Prostate gland (tissue), 2 donors: ENCODE results near the gene HKDC1. TPM values are rescaled to one million over a fixed set of nuclear protein-coding genes. Genes with fewer than 3 reads are reported as not detected.
A peak's percentile ranks its signal among the peaks of the same experiment; 100 is the strongest.

Experiments used
- DNase-seq: peaks from one replicate; pipeline ENCODE4 v3.0.0-alpha.2; 2019; ENCODE audit warnings: low spot score
- H3K27ac ChIP-seq, 2 donors: fragments of 200-600 bp; sonication (generic); 2 replicates each; pipeline ENCODE4 v1.5.1; 2017 to 2019
- H3K27me3 ChIP-seq: fragments of 200-600 bp; sonication (generic); replicated peaks from 2 replicates; pipeline ENCODE4 v1.5.1; 2019; ENCODE audit not compliant: insufficient read depth
- H3K36me3 ChIP-seq, 2 donors: fragments of 200-600 bp; sonication (generic); 1 replicate in 1 of 2; 2 replicates in 1 of 2; pipeline versions ENCODE4 v1.5.1 to v1.8.1; 2017 to 2019
- H3K4me1 ChIP-seq: fragments of 200-600 bp; sonication (generic); replicated peaks from 2 replicates; pipeline ENCODE4 v1.5.1; 2019
- H3K4me3 ChIP-seq, 2 donors: fragments of 200-600 bp; sonication (generic); 2 replicates each; pipeline ENCODE4 v1.5.1; 2017 to 2019
- H3K9me3 ChIP-seq: fragments of 200-600 bp; sonication (generic); 2 replicates; pipeline ENCODE4 v1.5.1; 2017
- CTCF ChIP-seq, 4 experiments: fragments of 200-600 bp in 2 of 4; fragments of 450-650 bp in 2 of 4; sonication (generic) in 2 of 4; IDR thresholded peaks; 1 replicate in 3 of 4; 2 replicates in 1 of 4; pipeline ENCODE4 v1.5.1; 2016 to 2019; ENCODE audit warnings: antibody characterized with exemption in 4 of 4, mild to moderate bottlenecking in 2 of 4, moderate library complexity in 2 of 4
- POLR2A ChIP-seq: fragments of 450-650 bp; IDR thresholded peaks from one replicate; pipeline ENCODE4 v1.6.1; 2016; ENCODE audit warnings: antibody characterized with exemption, mild to moderate bottlenecking
- POLR2AphosphoS5 ChIP-seq: sonication (generic); formaldehyde crosslinking; IDR thresholded peaks from one replicate; pipeline ENCODE4 v1.6.1; 2017; ENCODE audit warnings: antibody characterized with exemption
- WGBS: methylation state at CpG from one replicate; pipeline ENCODE4 v1.1.5; 2018; 5-methylcytosine and 5-hydroxymethylcytosine counted together
- intact Hi-C: fragments of 100-400 bp; cut with DNase I; formaldehyde crosslinking; loops from one replicate; pipeline ENCODE4 v1.14.2; 2022
- total RNA-seq, 2 donors: library from RNA; depleted of rRNA; stranded (reverse); fragments of >200 nt; gene quantifications; one replicate each; pipeline ENCODE4 v1.1.0, GENCODE V29; 2016

HKDC1 gene
- total RNA-seq, 2 donors from 2014 or later = 0.23 to 1.6 TPM

DNA sequence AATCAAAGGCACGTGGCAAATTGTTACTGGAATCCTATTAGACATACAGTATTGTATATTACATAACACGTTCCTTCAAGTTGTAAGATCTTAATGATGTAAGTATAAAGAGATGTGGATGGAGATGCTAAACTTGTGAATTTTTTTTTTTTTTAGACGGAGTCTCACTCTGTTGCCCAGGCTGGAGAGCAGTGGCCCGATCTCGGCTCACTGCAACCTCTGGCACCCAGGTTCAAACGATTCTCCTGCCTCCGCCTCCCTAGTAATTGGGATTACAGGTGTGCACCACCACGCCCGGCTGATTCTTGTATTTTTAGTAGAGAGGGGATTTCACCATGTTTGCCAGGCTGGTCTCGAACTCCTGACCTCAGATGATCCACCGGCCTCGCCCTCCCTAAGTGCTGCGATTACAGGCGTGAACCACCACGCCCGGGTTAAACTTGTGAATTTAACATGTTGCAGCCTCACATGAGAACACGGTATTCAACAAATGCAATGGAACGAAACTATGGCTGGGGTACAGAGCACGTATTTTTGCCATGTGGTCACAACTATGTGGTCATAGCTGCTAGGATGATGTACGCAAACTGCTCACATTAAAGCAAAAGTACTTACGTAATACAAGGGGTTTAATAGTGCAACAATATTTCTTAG lies 40.9 kb upstream of the HKDC1 start:
- peak overlapping the region; percentile 92 to 97 for H3K4me3 ChIP-seq
- 31% methylated on average over 21 of the region's 21 CpGs for WGBS
- no peaks in the 10 kb centered on the region for H3K9me3 ChIP-seq
- no peak for TF ChIP-seq CTCF (IDR thresholded peaks at IDR 0.05)
- TF ChIP-seq POLR2A = no peak
- TF ChIP-seq POLR2AphosphoS5 = no peak
- intact Hi-C loops = no loop called here
- H3K4me1 ChIP-seq = peaks cover 8% of the 10 kb centered on the region
- H3K36me3 ChIP-seq = no peaks in the 10 kb centered on the region
- H3K27me3 ChIP-seq = no peaks in the 10 kb centered on the region
- H3K27ac ChIP-seq = peak overlapping the region; percentile 93 to 95
- no peak for DNase-seq

GRCh38 chr10:69179743-69180524 lies 40.2 kb upstream of the HKDC1 start, which contains the start of gene SUPV3L1:
Gene SUPV3L1 (plus strand): TSS chr10:69180234. CDS start chr10:69180292, 58 bp downstream.
- TF ChIP-seq CTCF (IDR thresholded peaks at IDR 0.05) (peak in 2 of 4 experiments; percentile 1 to 28), POLR2A (no peak), POLR2AphosphoS5 (peak; percentile 92)
- H3K36me3 ChIP-seq = no peaks in the 10 kb centered on the region
- H3K27me3 ChIP-seq = no peaks in the 10 kb centered on the region
- intact Hi-C loops = loop anchor here (5.0 kb wide), 1 partner anchor 58 kb away; the partner anchor contains the start of gene VPS26A
- DNase-seq = peak; percentile 94
- H3K4me1 ChIP-seq = peaks cover 8% of the 10 kb centered on the region
- under 1% methylated on average over 36 of the region's 44 CpGs for WGBS
- peak within 1 kb of the TSS; percentile 92 to 97 for H3K4me3 ChIP-seq
- no peaks in the 10 kb centered on the region for H3K9me3 ChIP-seq
- H3K27ac ChIP-seq = peak within 1 kb of the TSS; percentile 93 to 95

- WGBS = 2% methylated on average over 24 of the region's 29 CpGs
- peaks cover 8% of the 10 kb centered on the region for H3K4me1 ChIP-seq
- no peaks in the 10 kb centered on the region for H3K27me3 ChIP-seq
- TF ChIP-seq POLR2A = no peak
- TF ChIP-seq POLR2AphosphoS5 = no peak
- TF ChIP-seq CTCF (IDR thresholded peaks at IDR 0.05) = no peak
- peak overlapping the region; percentile 92 to 97 for H3K4me3 ChIP-seq
- DNase-seq = peak; percentile 10
- peak overlapping the region; percentile 93 to 95 for H3K27ac ChIP-seq
- no peaks in the 10 kb centered on the region for H3K36me3 ChIP-seq
- H3K9me3 ChIP-seq = no peaks in the 10 kb centered on the region
- intact Hi-C loops = loop anchor here (5.0 kb wide), 1 partner anchor 58 kb away; the partner anchor contains the start of gene VPS26A
Observed at GRCh38 chr10:69180525-69181204, 39.5 kb upstream of the HKDC1 start.

GRCh38 chr10:69181433-69181832 lies 38.7 kb upstream of the HKDC1 start:
- 63% methylated on average over 1 of the region's 1 CpG for WGBS
- Histone ChIP-seq H3K4me3 (peak overlapping the region in 1 of 2 donors; percentile 97), H3K4me1 (peaks cover 8% of the 10 kb centered on the region), H3K9me3 (no peaks in the 10 kb centered on the region), H3K27ac (no peak overlapping the region), H3K36me3 (no peaks in the 10 kb centered on the region), H3K27me3 (no peaks in the 10 kb centered on the region)
- intact Hi-C loops = loop anchor here (5.0 kb wide), 1 partner anchor 59 kb away; the partner anchor contains the start of gene VPS26A
- no peak for DNase-seq
- no peak for TF ChIP-seq CTCF (IDR thresholded peaks at IDR 0.05)
- TF ChIP-seq POLR2A = no peak
- no peak for TF ChIP-seq POLR2AphosphoS5
